Smooth muscle cell (in vitro differentiated cells): ENCODE data around the gene NSMCE4A. TPM values are rescaled to one million over a fixed set of nuclear protein-coding genes. Genes with fewer than 3 reads are reported as not detected.

Experiments
- DNase-seq: peaks from one replicate; lab custom pipeline; 2025; ENCODE audit not compliant: unreplicated experiment; lab: John Stamatoyannopoulos, UW
- H2AFZ ChIP-seq: fragments of 200-600 bp; sonication (generic); 2 replicates; pipeline ENCODE4 v1.6.0; 2016; ENCODE audit warnings: antibody characterized with exemption, low read depth, mild to moderate bottlenecking
- H3F3A ChIP-seq: fragments of 200-600 bp; sonication (generic); 2 replicates; pipeline ENCODE4 v1.6.0; 2017; ENCODE audit warnings: antibody characterized with exemption, low read depth
- H3K27ac ChIP-seq: fragments of 200-600 bp; sonication (generic); 2 replicates; pipeline ENCODE4 v1.5.1; 2016; ENCODE audit warnings: low read depth, mild to moderate bottlenecking
- H3K27me3 ChIP-seq: fragments of 200-600 bp; sonication (generic); 2 replicates; pipeline ENCODE4 v1.6.1; 2016; ENCODE audit warnings: low read depth, mild to moderate bottlenecking
- H3K36me3 ChIP-seq: fragments of 200-600 bp; sonication (generic); 2 replicates; pipeline ENCODE4 v1.5.1; 2016; ENCODE audit warnings: low read depth
- H3K4me1 ChIP-seq: fragments of 200-600 bp; sonication (generic); 2 replicates; pipeline ENCODE4 v1.5.1; 2016; ENCODE audit warnings: low read depth
- H3K4me2 ChIP-seq: fragments of 200-600 bp; sonication (generic); 2 replicates; pipeline ENCODE4 v1.6.0; 2016; ENCODE audit warnings: mild to moderate bottlenecking
- H3K4me3 ChIP-seq: fragments of 200-600 bp; sonication (generic); 2 replicates; pipeline ENCODE4 v1.5.1; 2016; ENCODE audit warnings: mild to moderate bottlenecking
- H3K79me2 ChIP-seq: fragments of 200-600 bp; sonication (generic); 2 replicates; pipeline ENCODE4 v1.6.0; 2016; ENCODE audit warnings: low read depth, mild to moderate bottlenecking
- H3K9ac ChIP-seq: fragments of 200-600 bp; sonication (generic); 2 replicates; pipeline ENCODE4 v1.6.0; 2016; ENCODE audit warnings: low read depth
- H3K9me3 ChIP-seq: fragments of 200-600 bp; sonication (generic); replicated peaks from 2 replicates; pipeline ENCODE4 v1.5.1; 2016; ENCODE audit warnings: low read depth
- H4K20me1 ChIP-seq: fragments of 200-600 bp; sonication (generic); 2 replicates; pipeline ENCODE4 v1.6.0; 2016; ENCODE audit warnings: low read depth
- WGBS: methylation state at CpG from one replicate; pipeline ENCODE4 v1.1.7; 2016; ENCODE audit warnings: low lambda C conversion rate; 5-methylcytosine and 5-hydroxymethylcytosine counted together
- polyA plus RNA-seq: library from polyadenylated mRNA; unstranded; fragments of >200 nt; fragmentation: Nextera tagmentation; extraction: Ambion mirVana; gene quantifications from 2 replicates; pipeline ENCODE4 v1.2.1, GENCODE V29; 2016
- total RNA-seq: library from RNA; depleted of rRNA; stranded (reverse); fragments of >200 nt; gene quantifications from 2 replicates; pipeline ENCODE4 v1.2.3, GENCODE V29; 2014
- TF ChIP-seq, protein P1 (sequence below): fragments of 200-600 bp; sonication (generic); IDR thresholded peaks from 2 replicates; pipeline ENCODE4 v1.5.1; 2017; ENCODE audit warnings: borderline replicate concordance, mild to moderate bottlenecking, antibody characterized with exemption; ENCODE audit not compliant: insufficient read depth, poor library complexity, severe bottlenecking

The NSMCE4A gene
- total and polyA plus RNA-seq, 2 experiments from 2014 or later: 24.7 to 35.3 TPM

DNA sequence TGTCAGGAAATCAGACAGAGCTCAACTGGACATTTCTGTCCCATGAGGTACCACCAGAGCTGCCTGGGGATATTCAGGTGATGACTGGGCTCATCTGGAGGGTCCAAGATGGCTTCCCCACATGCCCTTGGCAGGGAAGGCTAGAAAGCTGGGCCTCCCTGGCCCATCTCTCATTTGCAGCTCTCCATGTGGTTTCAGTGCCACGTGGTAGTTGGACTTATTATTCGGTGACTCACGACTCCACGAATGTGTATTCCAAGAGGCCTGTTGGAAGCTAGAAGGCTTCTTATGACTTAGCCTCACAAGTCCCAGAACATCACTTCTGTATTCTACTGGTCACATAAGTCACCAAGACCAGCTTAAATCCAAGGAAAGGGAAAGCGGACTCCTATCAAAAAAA is 22.8 kb downstream of the NSMCE4A start:
- TF ChIP-seq, protein P1, sequence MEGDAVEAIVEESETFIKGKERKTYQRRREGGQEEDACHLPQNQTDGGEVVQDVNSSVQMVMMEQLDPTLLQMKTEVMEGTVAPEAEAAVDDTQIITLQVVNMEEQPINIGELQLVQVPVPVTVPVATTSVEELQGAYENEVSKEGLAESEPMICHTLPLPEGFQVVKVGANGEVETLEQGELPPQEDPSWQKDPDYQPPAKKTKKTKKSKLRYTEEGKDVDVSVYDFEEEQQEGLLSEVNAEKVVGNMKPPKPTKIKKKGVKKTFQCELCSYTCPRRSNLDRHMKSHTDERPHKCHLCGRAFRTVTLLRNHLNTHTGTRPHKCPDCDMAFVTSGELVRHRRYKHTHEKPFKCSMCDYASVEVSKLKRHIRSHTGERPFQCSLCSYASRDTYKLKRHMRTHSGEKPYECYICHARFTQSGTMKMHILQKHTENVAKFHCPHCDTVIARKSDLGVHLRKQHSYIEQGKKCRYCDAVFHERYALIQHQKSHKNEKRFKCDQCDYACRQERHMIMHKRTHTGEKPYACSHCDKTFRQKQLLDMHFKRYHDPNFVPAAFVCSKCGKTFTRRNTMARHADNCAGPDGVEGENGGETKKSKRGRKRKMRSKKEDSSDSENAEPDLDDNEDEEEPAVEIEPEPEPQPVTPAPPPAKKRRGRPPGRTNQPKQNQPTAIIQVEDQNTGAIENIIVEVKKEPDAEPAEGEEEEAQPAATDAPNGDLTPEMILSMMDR: no peak
- no peaks in the 10 kb centered on the region for H3K79me2 ChIP-seq
- H3K4me3 ChIP-seq: no peak overlapping the region
- H3F3A ChIP-seq: no peaks in the 10 kb centered on the region
- no peaks in the 10 kb centered on the region for H3K36me3 ChIP-seq
- H3K27me3 ChIP-seq: no peaks in the 10 kb centered on the region
- H3K9ac ChIP-seq: no peak overlapping the region
- no peaks in the 10 kb centered on the region for H4K20me1 ChIP-seq
- DNase-seq: no peak
- no peak overlapping the region for H3K27ac ChIP-seq
- H3K4me2 ChIP-seq: no peak overlapping the region
- no peak overlapping the region for H2AFZ ChIP-seq
- no peaks in the 10 kb centered on the region for H3K9me3 ChIP-seq
- 89% methylated on average over 5 of the region's 5 CpGs for WGBS
- H3K4me1 ChIP-seq: no peaks in the 10 kb centered on the region

DNA sequence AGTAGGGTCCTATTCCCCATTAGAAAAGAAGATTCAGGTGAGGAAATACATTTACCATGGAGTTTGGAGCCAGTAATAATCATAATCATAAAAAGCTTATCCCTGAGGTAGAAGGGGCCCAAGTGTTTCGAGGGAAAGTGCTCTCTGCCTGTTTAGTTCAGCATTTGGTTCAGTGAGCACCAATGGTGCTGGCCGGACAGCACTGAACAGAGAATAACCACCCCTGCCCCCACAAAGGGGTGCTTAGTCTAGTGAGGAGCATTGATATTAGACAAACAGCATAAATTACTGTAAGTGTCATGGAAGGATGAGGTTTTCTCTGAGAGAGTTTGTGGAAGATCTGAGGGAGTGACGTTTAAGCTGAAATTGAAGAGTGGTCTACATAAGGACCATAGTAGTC is 25.6 kb downstream of the NSMCE4A start:
- TF ChIP-seq, protein P1: no peak
- Histone ChIP-seq H3K9ac (no peak overlapping the region), H3K79me2 (no peaks in the 10 kb centered on the region), H3K4me1 (no peaks in the 10 kb centered on the region), H3K27ac (no peak overlapping the region), H3F3A (no peaks in the 10 kb centered on the region), H3K4me3 (no peak overlapping the region), H4K20me1 (no peaks in the 10 kb centered on the region), H3K27me3 (no peaks in the 10 kb centered on the region), H2AFZ (no peak overlapping the region), H3K9me3 (no peaks in the 10 kb centered on the region), H3K36me3 (no peaks in the 10 kb centered on the region), H3K4me2 (no peak overlapping the region)
- no peak for DNase-seq
- WGBS: 88% methylated on average over 3 of the region's 3 CpGs

DNA sequence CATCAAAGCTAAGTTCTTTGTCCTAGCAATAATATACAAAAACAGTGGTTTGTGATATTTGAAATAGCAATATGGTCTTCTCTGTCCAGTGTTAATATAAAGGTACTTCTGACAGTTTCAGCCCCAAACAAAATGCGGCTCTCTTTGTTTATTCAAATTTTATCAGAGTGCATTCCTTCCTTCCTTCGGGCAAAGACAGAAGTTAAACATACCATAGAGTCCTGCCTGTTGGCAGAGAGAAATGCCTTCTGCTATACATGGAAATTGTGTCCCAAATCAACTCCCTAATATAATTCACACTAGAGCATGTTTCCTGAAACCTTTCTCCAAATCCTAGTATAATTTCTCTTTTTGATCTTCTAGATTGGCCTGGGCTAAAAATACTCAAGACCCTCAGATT is 26.0 kb downstream of the NSMCE4A start:
- no peak for DNase-seq
- Histone ChIP-seq H3K27ac (no peak overlapping the region), H3K4me3 (no peak overlapping the region), H3F3A (no peaks in the 10 kb centered on the region), H2AFZ (no peak overlapping the region), H3K4me1 (no peaks in the 10 kb centered on the region), H3K79me2 (no peaks in the 10 kb centered on the region), H3K4me2 (no peak overlapping the region), H3K36me3 (no peaks in the 10 kb centered on the region), H3K9me3 (no peaks in the 10 kb centered on the region), H3K9ac (no peak overlapping the region), H4K20me1 (no peaks in the 10 kb centered on the region), H3K27me3 (no peaks in the 10 kb centered on the region)
- 47% methylated on average over 2 of the region's 2 CpGs for WGBS
- TF ChIP-seq, protein P1: no peak
